HUES48 (cell line): ENCODE measurements around the gene ANO8.
"Not testable (repeated sequence)": the region's sequence is repeated elsewhere in the genome, so short reads cannot be mapped to it uniquely, and the experiment has no call there.

ENCODE experiments used
- H3K27ac ChIP-seq: one replicate; pipeline ENCODE4 v1.7.0; 2013; ENCODE audit warnings: low read depth, low read length, inconsistent platforms
- H3K27me3 ChIP-seq: 2 replicates; pipeline ENCODE4 v1.6.1; 2013; ENCODE audit warnings: mild to moderate bottlenecking, low read length; ENCODE audit not compliant: control insufficient read depth, insufficient read depth
- H3K36me3 ChIP-seq: 2 replicates; pipeline ENCODE4 v1.6.1; 2013; ENCODE audit warnings: low read length; ENCODE audit not compliant: control insufficient read depth, insufficient read depth
- H3K4me1 ChIP-seq: 2 replicates; pipeline ENCODE4 v1.6.1; 2013; ENCODE audit warnings: mild to moderate bottlenecking, low read length; ENCODE audit not compliant: control insufficient read depth, insufficient read depth
- H3K4me3 ChIP-seq: 2 replicates; pipeline ENCODE4 v1.5.1; 2013; ENCODE audit warnings: mild to moderate bottlenecking, low read depth, low read length
- H3K9ac ChIP-seq: 2 replicates; pipeline ENCODE4 v1.6.1; 2013; ENCODE audit warnings: mild to moderate bottlenecking, low read depth, low read length, moderate library complexity
- H3K9me3 ChIP-seq: 2 replicates; pipeline ENCODE4 v1.6.1; 2013; ENCODE audit warnings: low read length; ENCODE audit not compliant: control insufficient read depth, insufficient read depth

Gene ANO8

DNA sequence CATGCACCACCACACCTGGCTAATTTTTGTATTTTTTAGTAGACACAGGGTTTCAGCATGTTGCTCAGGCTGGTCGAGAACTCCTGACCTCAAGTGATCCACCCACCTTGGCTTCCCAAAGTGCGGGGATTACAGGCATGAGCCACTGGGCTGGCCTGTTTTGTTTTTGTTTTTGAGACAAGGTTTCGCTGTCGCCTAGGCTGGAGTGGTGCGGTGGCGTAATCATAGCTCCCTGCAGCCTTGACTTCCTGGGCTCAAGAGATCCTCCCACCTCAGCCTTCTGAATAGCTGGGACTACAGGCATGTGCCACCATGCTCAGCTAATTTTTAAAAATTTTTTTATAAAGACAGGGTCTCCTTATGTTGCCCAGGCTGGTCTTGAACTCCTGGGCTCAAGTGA is 39.1 kb downstream of the ANO8 start:
- peaks cover 23% of the 10 kb centered on the region for H3K36me3 ChIP-seq
- not testable (repeated sequence) for H3K9ac ChIP-seq, H3K9me3 ChIP-seq, H3K4me1 ChIP-seq, H3K27ac ChIP-seq, H3K4me3 ChIP-seq, H3K27me3 ChIP-seq

DNA sequence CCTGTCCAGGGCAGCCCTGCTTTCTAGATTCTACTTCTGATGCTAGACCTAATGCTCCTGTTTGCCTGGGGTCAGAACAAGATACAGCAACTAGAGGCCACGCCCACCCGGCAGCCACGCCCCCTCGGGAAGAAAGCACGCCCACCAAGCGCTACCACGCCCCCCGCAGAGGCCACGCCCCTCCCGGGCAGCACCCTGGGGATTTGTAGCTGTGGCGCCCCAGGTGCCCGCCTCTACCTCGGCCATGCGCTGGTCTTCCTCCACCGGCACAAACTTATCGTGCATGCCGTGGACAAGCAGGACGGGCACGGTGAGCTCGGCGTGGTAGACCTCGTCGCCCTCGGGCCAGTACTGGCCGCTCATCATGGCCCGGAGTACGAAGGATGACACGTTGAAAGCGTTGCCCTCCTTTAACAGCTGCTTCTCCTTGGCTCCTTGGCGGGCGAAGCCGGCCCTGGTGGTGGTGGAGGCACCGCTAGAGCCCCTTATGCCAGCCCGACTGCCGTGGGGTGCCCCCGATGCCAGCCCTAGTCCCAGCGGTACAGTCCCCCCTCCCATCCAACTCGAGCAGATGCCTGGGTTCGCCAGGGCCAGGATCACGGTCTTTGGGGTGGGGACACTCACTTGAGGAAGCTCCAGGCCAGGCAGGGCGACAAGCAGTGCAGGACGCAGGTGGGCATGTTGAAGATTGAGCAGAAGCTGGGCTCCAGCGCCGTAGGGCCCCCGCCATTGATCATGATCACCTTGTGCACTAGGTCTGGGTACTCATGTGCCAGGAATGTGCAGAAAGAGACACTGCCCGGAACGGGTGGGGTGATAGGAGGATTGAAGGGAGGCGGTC is 40.4 kb downstream of the ANO8 start:
- H3K9me3 ChIP-seq = peaks cover 5% of the 10 kb centered on the region; the same call in 1 of the 2 replicates
- no peaks in the 10 kb centered on the region for H3K27me3 ChIP-seq
- H3K9ac ChIP-seq = no peak overlapping the region
- H3K27ac ChIP-seq = no peak overlapping the region
- peaks cover 3% of the 10 kb centered on the region; the same call in 1 of the 2 replicates for H3K4me1 ChIP-seq
- peaks cover 23% of the 10 kb centered on the region for H3K36me3 ChIP-seq
- no peak overlapping the region; the same call in 1 of the 2 replicates for H3K4me3 ChIP-seq

DNA sequence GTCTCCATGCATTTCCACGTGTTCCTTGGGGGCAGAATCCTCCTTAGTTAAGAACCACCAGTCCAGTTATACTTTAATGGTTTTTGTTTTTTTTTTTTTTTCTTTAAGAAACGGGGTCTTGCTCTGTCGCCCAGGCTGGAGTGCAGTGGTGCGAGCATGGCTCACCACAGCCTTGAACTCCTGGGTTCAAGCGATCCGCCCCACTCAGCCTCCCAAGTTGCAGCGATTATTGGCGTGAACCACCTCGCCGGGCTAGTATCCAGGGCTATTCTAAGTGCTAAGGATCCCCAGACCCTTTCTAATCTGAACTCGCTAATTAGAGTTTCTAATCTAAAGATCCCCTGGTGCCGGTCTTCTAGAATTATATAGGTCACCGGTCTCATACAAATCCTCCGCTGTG is 41.0 kb downstream of the ANO8 start:
- Histone ChIP-seq H3K4me3 (no peak overlapping the region), H3K9ac (no peak overlapping the region), H3K4me1 (peaks cover 3% of the 10 kb centered on the region; the same call in 1 of the 2 replicates), H3K36me3 (peaks cover 19% of the 10 kb centered on the region), H3K9me3 (peaks cover 5% of the 10 kb centered on the region; the same call in 1 of the 2 replicates), H3K27me3 (no peaks in the 10 kb centered on the region), H3K27ac (no peak overlapping the region)

DNA sequence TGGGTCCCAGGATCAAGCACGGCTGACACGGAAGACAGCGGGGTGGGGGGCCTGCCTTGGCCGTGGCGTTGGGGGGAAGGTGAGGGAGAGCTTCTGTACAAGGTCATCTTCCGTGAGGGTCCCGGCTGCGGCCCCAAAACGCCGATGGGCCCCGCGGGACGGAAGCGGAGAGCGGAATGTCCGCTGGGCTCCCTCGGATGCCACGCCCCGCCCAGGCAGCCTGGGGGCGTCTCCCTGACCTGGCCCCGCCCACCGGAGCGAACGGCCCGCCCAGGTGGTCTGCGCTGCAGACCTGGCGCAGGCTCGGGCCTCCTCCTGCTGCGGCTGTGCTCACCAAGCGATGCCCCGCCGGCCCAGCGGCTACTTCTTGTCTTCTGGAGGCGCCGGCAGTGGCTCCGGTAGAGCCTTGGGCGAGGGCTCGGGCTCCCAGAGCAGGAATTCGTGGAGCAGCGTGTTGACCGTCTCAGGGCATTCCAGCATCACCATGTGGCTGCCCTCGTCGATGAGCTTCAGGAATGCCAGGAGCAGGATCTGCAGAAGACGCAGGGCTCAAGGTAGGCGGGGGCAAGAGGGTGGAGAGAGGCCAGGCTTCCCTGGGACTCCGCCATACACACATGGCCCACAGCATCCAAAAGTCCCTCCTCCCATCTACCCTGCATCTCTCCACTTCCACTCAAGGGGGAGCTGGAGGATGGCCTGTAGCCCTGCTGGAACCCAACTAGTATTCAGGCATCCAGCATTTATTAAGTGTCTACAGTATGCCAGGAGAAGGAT is 42.2 kb downstream of the ANO8 start:
- Histone ChIP-seq H3K4me3 (peak overlapping the region; percentile 66), H3K36me3 (peaks cover 12% of the 10 kb centered on the region; the same call in 1 of the 2 replicates), H3K4me1 (peaks cover 3% of the 10 kb centered on the region; the same call in 1 of the 2 replicates), H3K9me3 (no peaks in the 10 kb centered on the region), H3K9ac (peak overlapping the region; percentile 73), H3K27me3 (no peaks in the 10 kb centered on the region), H3K27ac (peak overlapping the region; percentile 94)

DNA sequence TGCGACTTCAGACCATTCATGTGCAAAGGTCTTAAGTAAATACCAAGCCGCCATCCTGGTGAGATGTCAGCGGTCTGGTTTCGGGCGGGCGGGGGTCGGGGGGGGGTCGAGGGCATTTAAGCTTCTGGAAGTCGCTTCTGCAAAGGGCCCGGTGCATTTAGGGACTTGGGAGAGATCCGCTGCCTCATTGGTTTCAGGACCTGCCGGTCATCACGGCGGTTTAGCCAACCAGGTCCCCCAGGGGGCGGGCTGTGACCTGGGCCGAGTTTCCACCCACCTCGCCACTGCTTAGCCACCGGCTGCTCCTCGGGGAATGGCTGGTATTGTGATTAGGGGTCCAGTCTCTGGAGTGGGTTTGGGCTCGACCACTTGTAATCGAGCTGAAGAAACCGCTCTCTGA is 45.2 kb downstream of the ANO8 start:
- Histone ChIP-seq H3K9me3 (no peaks in the 10 kb centered on the region), H3K9ac (no peak overlapping the region), H3K4me3 (peak overlapping the region; percentile 19; the same call in 1 of the 2 replicates), H3K4me1 (peaks cover 3% of the 10 kb centered on the region; the same call in 1 of the 2 replicates), H3K27me3 (no peaks in the 10 kb centered on the region), H3K27ac (no peak overlapping the region), H3K36me3 (peaks cover 15% of the 10 kb centered on the region)

DNA sequence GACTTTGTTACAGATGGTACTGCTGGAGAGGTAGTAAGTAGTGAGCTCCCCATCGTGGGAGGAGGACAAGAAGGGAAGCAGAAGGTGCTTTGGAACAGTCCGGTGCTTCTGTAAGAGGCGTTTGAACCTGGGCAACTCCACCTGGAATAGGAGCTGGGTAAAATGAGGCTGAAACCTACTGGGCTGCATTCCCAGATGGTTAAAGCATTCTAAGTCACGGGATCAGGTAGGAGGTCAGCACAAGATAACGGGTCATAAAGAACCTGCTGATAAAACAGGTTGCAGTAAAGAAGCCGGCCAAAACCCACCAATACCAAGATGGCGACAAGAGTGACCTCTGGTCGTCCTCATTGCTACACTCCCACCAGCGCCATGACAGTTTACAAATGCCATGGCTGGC is 47.9 kb downstream of the ANO8 start:
- Histone ChIP-seq H3K4me3 (no peak overlapping the region), H3K27me3 (0 out of 2 replicates have a peak, but pooled peaks cover 5% of the 10 kb centered on the region), H3K27ac (no peak overlapping the region), H3K9me3 (no peaks in the 10 kb centered on the region), H3K9ac (no peak overlapping the region), H3K36me3 (peaks cover 24% of the 10 kb centered on the region), H3K4me1 (no peaks in the 10 kb centered on the region)

DNA sequence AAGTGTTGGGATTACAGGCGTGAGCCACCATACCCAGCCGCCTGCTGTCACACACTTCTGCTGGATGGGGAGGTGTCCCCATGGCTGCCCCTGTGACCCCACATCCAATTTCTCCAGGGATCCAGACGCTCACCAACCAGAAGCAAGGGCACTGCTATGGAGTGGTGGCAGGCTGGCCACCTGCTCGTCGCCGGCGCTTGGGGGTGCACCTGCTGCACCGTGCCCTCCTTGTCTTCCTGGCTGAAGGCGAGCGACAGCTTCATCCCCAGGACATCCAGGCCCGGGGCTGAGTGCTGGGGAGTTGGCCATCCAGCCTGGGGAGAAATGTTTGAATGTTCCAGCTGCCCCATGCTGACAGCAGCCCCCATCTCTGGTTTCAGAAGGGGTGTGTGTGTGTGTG is 48.4 kb downstream of the ANO8 start:
- no peaks in the 10 kb centered on the region for H3K9me3 ChIP-seq
- no peaks in the 10 kb centered on the region for H3K4me1 ChIP-seq
- H3K9ac ChIP-seq = no peak overlapping the region
- H3K36me3 ChIP-seq = peaks cover 24% of the 10 kb centered on the region
- no peak overlapping the region for H3K27ac ChIP-seq
- H3K27me3 ChIP-seq = peaks cover 9% of the 10 kb centered on the region; the same call in 1 of the 2 replicates
- no peak overlapping the region for H3K4me3 ChIP-seq

DNA sequence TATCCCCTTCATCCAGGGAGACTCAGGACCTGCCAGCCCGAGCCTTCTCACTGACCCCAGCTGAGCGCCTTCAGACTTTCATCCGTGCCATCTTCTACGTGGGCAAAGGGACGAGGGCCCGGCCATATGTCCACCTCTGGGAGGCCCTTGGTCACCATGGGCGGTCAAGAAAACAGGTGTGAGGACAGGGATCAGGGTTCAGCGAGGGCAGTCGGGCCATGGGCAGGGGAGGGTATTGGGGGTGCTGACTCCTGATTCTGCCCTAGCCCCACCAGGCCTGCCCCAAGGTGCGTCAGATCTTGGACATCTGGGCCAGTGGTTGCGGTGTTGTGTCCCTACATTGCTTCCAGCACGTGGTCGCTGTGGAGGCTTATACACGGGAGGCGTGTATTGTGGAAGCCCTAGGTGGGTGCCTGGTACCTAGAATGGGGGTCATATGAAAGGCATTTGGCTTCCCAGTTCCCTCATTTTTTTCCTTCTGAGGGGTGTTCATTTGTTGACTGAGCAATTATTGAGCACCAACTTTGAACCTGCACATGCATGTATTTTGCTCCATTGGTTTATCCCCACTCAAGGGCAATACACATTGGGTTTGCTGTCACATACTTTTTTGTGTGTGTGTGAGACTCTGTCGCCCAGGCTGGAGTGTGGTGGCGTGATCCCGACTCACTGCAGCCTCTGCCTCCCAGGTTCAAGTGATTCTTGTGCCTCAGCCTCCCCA is 49.1 kb downstream of the ANO8 start:
- H3K4me1 ChIP-seq = no peaks in the 10 kb centered on the region
- no peaks in the 10 kb centered on the region for H3K9me3 ChIP-seq
- no peak overlapping the region for H3K27ac ChIP-seq
- H3K36me3 ChIP-seq = peaks cover 24% of the 10 kb centered on the region
- H3K9ac ChIP-seq = no peak overlapping the region
- H3K27me3 ChIP-seq = peaks cover 9% of the 10 kb centered on the region; the same call in 1 of the 2 replicates
- no peak overlapping the region for H3K4me3 ChIP-seq

DNA sequence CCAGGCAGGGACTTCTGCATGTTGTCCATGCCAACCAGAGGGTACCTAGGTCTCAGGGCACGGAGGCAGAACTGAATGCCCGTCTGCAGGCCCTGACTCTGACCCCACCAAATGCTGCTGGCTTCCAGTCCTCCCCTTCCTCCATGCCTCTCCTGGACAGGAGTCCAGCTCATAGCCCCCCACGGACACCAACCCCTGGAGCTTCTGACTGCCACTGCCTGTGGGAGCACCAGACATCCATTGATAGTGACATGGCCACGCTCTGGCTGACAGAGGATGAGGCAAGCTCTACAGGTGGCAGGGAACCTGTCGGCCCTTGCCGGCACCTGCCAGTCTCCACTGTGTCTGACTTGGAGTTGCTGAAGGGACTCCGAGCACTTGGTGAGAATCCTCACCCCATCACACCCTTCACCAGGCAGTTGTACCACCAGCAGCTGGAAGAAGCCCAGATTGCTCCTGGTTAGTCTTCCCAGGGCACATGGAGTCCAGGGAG is 51.1 kb downstream of the ANO8 start:
- no peak overlapping the region for H3K27ac ChIP-seq
- H3K27me3 ChIP-seq = peaks cover 9% of the 10 kb centered on the region; the same call in 1 of the 2 replicates
- no peaks in the 10 kb centered on the region for H3K4me1 ChIP-seq
- peaks cover 35% of the 10 kb centered on the region for H3K36me3 ChIP-seq
- H3K9me3 ChIP-seq = no peaks in the 10 kb centered on the region
- H3K4me3 ChIP-seq = no peak overlapping the region
- no peak overlapping the region for H3K9ac ChIP-seq

DNA sequence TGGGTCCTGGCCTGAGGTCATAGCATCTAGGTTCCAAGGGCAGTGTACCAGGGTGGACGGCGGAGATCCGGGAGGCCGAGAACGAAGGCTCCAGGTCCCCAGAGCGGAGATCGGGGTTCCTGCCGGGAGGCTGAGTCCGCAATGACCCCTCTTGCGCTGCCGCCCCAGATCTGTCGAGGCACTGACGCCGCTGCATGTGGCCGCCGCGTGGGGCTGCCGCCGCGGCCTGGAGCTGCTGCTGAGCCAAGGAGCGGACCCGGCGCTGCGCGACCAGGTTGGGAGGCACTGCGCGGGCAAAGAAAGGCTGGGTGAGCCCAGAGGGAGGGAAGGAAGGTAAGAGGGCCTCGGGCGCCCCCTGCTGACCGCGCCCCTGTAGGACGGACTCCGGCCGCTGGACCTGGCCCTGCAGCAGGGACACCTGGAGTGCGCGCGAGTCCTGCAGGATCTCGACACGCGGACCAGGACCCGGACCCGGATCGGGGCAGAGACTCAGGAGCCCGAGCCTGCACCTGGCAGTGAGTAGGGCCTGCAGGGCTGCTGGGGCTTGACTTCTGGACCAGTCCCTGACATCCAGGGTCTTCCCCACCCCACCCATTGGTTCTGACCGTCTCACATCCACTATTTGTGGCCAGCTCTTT is 52.0 kb downstream of the ANO8 start:
- H3K4me3 ChIP-seq = peak overlapping the region; percentile 63
- H3K4me1 ChIP-seq = no peaks in the 10 kb centered on the region
- H3K9me3 ChIP-seq = no peaks in the 10 kb centered on the region
- peaks cover 9% of the 10 kb centered on the region; the same call in 1 of the 2 replicates for H3K27me3 ChIP-seq
- H3K36me3 ChIP-seq = peaks cover 39% of the 10 kb centered on the region
- no peak overlapping the region; the same call in 1 of the 2 replicates for H3K9ac ChIP-seq
- H3K27ac ChIP-seq = no peak overlapping the region
